Progenitor cell of endocrine pancreas (in vitro differentiated cells): Measurements from ENCODE around the gene NFX1. TPM values are rescaled to one million over a fixed set of nuclear protein-coding genes. Genes with fewer than 3 reads are reported as not detected.
A peak's percentile ranks its signal among the peaks of the same experiment; 100 is the strongest.
"Not testable (repeated sequence)": the region's sequence is repeated elsewhere in the genome, so short reads cannot be mapped to it uniquely, and the experiment has no call there.

Source experiments
- DNase-seq: peaks from one replicate; pipeline ENCODE4 v3.0.0; 2021; ENCODE audit warnings: low spot score; ENCODE audit not compliant: unreplicated experiment
- H3K27ac Mint-ChIP-seq: 2 replicates; pipeline ENCODE4 v1.8.0; 2021; ENCODE audit warnings: mild to moderate bottlenecking, moderate library complexity, mixed read lengths
- H3K27me3 Mint-ChIP-seq: 2 replicates; pipeline ENCODE4 v1.8.0; 2021; ENCODE audit warnings: mixed read lengths
- H3K36me3 Mint-ChIP-seq: 2 replicates; pipeline ENCODE4 v1.8.0; 2022; ENCODE audit warnings: mixed read lengths; ENCODE audit not compliant: insufficient read depth
- H3K4me1 Mint-ChIP-seq: 2 replicates; pipeline ENCODE4 v1.8.0; 2021; ENCODE audit warnings: low read depth, mixed read lengths
- H3K4me3 Mint-ChIP-seq: 2 replicates; pipeline ENCODE4 v1.8.0; 2021; ENCODE audit warnings: low read depth, mild to moderate bottlenecking, moderate library complexity, mixed read lengths
- H3K9me3 Mint-ChIP-seq: 2 replicates; pipeline ENCODE4 v1.8.0; 2021; ENCODE audit warnings: low read depth, mixed read lengths
- CTCF ChIP-seq: fragments of 200-600 bp; sonication (generic); IDR thresholded peaks from one replicate; pipeline ENCODE4 v1.5.0; 2021; ENCODE audit warnings: antibody characterized with exemption, mild to moderate bottlenecking; ENCODE audit not compliant: unreplicated experiment
- total RNA-seq: library from RNA; stranded (reverse); gene quantifications from 2 replicates; pipeline ENCODE4 v1.2.1, GENCODE V29; 2021

The NFX1 gene
- total RNA-seq, 1 donor from 2014 or later, result 29.4 TPM

DNA sequence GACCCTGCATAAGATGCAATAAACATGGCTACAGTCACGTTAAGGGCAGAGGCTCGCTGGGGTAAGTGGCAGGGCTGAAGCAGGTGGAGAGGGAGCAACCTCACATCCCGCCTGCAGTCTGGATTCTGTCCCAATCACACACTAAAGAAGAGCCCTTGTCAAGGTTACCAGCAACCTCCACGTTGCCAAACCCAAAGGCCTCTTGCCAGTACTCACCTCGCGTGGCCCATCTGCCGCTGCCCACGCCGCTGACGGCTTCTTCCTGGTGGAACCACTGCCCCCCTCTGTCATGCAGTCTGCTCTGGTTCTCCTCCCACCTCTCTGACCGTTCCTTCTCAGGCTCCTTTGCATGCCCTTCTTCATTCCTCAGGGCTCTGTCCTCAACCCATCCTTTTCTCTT, 103.3 kb downstream of the NFX1 start:
- H3K9me3 Mint-ChIP-seq, result no peaks in the 10 kb centered on the region
- H3K36me3 Mint-ChIP-seq, result no peaks in the 10 kb centered on the region

DNA sequence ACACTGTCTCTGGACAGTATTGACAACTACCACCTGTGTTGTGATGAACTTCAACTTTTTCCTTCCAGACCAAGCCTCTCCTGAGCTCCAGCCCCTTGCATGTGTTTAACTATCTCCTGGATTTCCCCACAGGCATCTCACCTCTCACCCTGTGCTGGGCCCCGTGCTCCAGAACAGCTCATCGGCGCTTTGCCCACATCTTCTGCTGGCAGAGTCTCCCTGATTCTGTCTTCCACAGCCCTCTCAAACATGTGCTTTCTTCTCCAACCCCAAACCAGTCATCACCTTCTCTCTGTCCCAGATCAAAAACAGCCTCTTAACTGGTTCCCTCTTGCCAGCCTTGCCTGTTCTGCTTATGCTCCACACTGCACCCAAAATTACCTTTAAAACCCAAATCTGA, 103.7 kb downstream of the NFX1 start:
- DNase-seq, H3K4me3 Mint-ChIP-seq, H3K27me3 Mint-ChIP-seq, H3K27ac Mint-ChIP-seq, H3K9me3 Mint-ChIP-seq, H3K36me3 Mint-ChIP-seq: not testable (repeated sequence)
- peaks cover 38% of the 10 kb centered on the region for H3K4me1 Mint-ChIP-seq

More for the DNA sequence above, 103.3 kb downstream of the NFX1 start:
- Mint-ChIP-seq H3K27ac (no peak overlapping the region), H3K27me3 (no peaks in the 10 kb centered on the region), H3K4me3 (no peak overlapping the region), H3K4me1 (peaks cover 38% of the 10 kb centered on the region)
- no peak for TF ChIP-seq CTCF
- no peak for DNase-seq

DNA sequence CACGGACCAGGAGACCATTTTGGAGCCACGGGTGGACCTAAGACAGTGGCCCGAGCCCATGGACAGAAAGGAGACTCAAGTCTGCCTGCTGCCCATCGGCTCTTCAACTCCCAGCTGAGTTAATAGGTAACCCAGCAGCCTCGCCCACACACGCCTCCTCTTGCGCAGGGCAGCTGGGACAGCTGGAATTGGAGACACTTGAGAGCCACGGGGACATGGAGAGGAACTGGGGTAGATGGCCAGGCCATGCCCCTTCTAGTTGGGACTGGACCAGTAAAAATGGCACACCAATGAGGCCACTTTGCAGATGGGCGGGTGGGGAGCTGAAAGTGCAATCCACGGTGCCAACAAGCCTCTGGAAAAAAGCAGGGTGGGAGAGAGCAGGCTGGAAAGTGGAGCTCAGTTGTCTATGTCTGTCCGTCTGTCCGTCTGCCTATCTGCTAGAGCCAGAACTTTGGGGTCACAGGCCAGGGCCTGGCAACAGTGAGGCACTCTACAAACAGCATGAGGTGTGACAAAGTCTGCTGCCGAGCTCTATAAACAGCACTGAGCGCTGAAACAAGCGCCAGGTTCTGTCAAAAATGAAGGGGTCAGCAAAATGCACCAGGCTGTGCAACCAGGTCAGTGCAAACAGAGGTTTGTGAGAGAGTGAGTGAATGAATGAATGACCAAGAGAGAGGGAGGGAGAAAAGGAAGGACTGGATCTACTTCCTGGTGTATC, 105.0 kb downstream of the NFX1 start:
- DNase-seq, H3K36me3 Mint-ChIP-seq, H3K9me3 Mint-ChIP-seq, H3K27me3 Mint-ChIP-seq: not testable (repeated sequence)
- H3K4me1 Mint-ChIP-seq, result peaks cover 32% of the 10 kb centered on the region
- H3K27ac Mint-ChIP-seq, result peak overlapping the region; percentile 92
- H3K4me3 Mint-ChIP-seq, result peak overlapping the region; percentile 7

GRCh38 chr9:33397801-33398200, 107.5 kb downstream of the NFX1 start:
- peaks cover 15% of the 10 kb centered on the region for H3K4me1 Mint-ChIP-seq
- DNase-seq, H3K36me3 Mint-ChIP-seq, H3K9me3 Mint-ChIP-seq, H3K4me3 Mint-ChIP-seq, H3K27me3 Mint-ChIP-seq, H3K27ac Mint-ChIP-seq: not testable (repeated sequence)

- H3K4me3 Mint-ChIP-seq, H3K9me3 Mint-ChIP-seq, DNase-seq, H3K27me3 Mint-ChIP-seq, H3K36me3 Mint-ChIP-seq, H3K27ac Mint-ChIP-seq: not testable (repeated sequence)
- peaks cover 13% of the 10 kb centered on the region for H3K4me1 Mint-ChIP-seq
Observed at GRCh38 chr9:33399047-33399446, 108.7 kb downstream of the NFX1 start.

DNA sequence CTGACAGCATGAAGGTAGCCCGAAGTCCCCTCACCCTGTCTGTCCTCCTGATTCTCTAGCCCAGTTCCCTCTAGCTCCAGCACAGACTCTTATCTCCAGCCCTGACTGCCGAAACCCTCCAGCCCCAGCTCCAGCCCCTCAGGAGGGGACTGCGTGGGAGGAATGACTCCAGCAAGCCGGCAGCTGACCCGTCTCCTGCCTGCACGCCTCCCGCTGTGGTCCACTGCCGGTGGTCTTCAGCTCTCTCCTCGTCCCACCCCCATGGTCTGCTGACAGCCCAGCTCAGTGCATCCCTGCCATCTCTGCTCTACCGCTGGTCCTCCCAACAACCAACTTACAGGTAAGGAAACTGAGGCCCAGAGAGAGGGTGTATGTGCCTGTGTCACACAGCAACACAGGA, 111.5 kb downstream of the NFX1 start:
- not testable (repeated sequence) for DNase-seq, H3K36me3 Mint-ChIP-seq, H3K9me3 Mint-ChIP-seq, H3K27me3 Mint-ChIP-seq, H3K27ac Mint-ChIP-seq, H3K4me3 Mint-ChIP-seq, H3K4me1 Mint-ChIP-seq

GRCh38 chr9:33402371-33402770, 112.1 kb downstream of the NFX1 start, which contains the start of gene AQP7:
TSS of gene AQP7 (minus strand) at chr9:33402568. CDS start at chr9:33401262, 1,306 bp downstream.
- H3K4me3 Mint-ChIP-seq, H3K36me3 Mint-ChIP-seq, H3K27ac Mint-ChIP-seq, H3K9me3 Mint-ChIP-seq, DNase-seq, H3K27me3 Mint-ChIP-seq, H3K4me1 Mint-ChIP-seq: not testable (repeated sequence)

GRCh38 chr9:33403941-33404787, 113.8 kb downstream of the NFX1 start:
- H3K4me1 Mint-ChIP-seq, result peaks cover 8% of the 10 kb centered on the region
- H3K9me3 Mint-ChIP-seq, result no peaks in the 10 kb centered on the region
- no peak for DNase-seq
- TF ChIP-seq CTCF, result no peak
- no peaks in the 10 kb centered on the region for H3K27me3 Mint-ChIP-seq
- H3K4me3 Mint-ChIP-seq, result no peak overlapping the region
- H3K36me3 Mint-ChIP-seq, result no peaks in the 10 kb centered on the region
- H3K27ac Mint-ChIP-seq, result no peak overlapping the region
